ENCODE data around the gene GALNT16.

DNA sequence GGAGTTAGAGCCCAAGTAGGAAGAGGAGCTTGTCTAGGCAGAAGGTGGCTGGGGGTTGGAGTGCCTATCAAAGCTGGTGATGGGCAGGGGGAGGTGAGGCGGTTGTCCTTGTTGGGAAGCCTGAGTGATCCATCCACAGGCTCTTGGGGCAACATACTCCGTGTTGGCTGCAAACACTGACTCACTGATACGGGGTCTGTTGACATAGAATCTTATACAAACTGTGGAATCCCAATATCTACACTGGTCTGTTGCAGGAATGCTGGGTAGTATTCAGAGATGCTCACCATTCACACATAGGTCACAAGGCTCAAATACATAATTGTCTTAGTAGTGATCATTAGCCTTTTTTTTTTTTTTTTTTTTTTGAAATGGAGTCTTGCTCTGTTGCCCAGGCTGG is 112.2 kb downstream of the GALNT16 start:
- TF ChIP-seq, protein P1, sequence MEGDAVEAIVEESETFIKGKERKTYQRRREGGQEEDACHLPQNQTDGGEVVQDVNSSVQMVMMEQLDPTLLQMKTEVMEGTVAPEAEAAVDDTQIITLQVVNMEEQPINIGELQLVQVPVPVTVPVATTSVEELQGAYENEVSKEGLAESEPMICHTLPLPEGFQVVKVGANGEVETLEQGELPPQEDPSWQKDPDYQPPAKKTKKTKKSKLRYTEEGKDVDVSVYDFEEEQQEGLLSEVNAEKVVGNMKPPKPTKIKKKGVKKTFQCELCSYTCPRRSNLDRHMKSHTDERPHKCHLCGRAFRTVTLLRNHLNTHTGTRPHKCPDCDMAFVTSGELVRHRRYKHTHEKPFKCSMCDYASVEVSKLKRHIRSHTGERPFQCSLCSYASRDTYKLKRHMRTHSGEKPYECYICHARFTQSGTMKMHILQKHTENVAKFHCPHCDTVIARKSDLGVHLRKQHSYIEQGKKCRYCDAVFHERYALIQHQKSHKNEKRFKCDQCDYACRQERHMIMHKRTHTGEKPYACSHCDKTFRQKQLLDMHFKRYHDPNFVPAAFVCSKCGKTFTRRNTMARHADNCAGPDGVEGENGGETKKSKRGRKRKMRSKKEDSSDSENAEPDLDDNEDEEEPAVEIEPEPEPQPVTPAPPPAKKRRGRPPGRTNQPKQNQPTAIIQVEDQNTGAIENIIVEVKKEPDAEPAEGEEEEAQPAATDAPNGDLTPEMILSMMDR (IDR thresholded peaks at IDR 0.05) = no peak
- TF ChIP-seq POLR2A (IDR thresholded peaks at IDR 0.05) = no peak
